ENCODE data around the gene TTC36.
"Not testable (repeated sequence)": the region's sequence is repeated elsewhere in the genome, so short reads cannot be mapped to it uniquely, and the experiment has no call there.

TTC36 gene, protein sequence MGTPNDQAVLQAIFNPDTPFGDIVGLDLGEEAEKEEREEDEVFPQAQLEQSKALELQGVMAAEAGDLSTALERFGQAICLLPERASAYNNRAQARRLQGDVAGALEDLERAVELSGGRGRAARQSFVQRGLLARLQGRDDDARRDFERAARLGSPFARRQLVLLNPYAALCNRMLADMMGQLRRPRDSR

DNA sequence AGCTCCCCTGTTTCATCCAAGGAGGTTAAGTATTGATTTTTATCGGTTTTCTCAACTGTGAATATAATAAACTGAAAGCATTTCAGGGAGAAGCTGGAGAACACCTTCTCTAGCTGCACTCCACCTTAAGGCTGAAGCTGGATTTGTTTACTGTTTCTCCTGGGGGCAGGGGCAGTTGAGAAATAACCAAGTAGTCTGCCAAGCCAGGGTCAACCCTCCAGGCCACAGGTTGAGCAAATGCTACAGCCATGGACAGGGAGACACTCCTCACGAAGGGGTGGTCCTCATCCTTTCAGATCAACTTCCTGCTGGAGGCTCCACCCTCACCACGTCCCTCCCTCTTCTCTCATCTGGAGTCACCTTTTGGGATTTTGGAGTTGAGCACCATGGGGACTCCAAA is at the start of gene TTC36:
TTC36 (plus strand) TSS at position 366 of the 400 bp plus-strand sequence; CDS start at position 387, 21 bp downstream.
- H3K79me2 ChIP-seq (ENCODE audit: control insufficient read depth, insufficient read depth, low read length, unreplicated experiment), result no peaks in the 10 kb centered on the region
- H3K27ac ChIP-seq (ENCODE audit: low read depth, low read length), result no peak within 1 kb of the TSS
- H3K27me3 ChIP-seq (ENCODE audit: insufficient read depth, low read length), result no peaks in the 10 kb centered on the region
- H3K4me3 ChIP-seq (ENCODE audit: low read depth, low read length), result no peak within 1 kb of the TSS
- peaks cover 3% of the 10 kb centered on the region; the same call in 1 of the 2 replicates for H3K36me3 ChIP-seq (ENCODE audit: insufficient read depth, low read length)
- peaks cover 4% of the 10 kb centered on the region for H3K4me1 ChIP-seq (ENCODE audit: control insufficient read depth, insufficient read depth, low read length, unreplicated experiment)
- H2AFZ ChIP-seq (ENCODE audit: low read length, unreplicated experiment), result no peak within 1 kb of the TSS

DNA sequence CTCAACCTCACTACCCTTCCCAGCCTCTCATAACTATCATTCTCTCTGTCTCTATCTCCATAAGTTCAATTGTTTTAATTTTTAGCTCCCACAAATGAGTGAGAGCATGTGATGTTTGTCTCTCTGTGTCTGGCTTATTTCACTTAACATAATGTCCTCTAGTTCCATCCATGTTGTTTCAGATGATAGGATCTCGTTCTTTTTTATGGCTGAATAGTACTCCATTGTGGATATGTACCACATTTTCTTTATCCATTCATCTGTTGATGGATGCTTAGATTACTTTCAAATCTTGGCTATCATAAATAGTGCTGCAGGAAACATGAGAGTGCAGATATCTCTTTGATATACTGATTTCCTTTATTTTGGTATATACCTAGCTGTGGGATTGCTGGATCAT is 46.0 kb upstream of the TTC36 start:
- not testable (repeated sequence) for H3K4me3 ChIP-seq (ENCODE audit: low read depth, low read length); H3K4me1 ChIP-seq (ENCODE audit: control insufficient read depth, insufficient read depth, low read length, unreplicated experiment); H3K79me2 ChIP-seq (ENCODE audit: control insufficient read depth, insufficient read depth, low read length, unreplicated experiment); H3K27me3 ChIP-seq (ENCODE audit: insufficient read depth, low read length); H3K27ac ChIP-seq (ENCODE audit: low read depth, low read length); H2AFZ ChIP-seq (ENCODE audit: low read length, unreplicated experiment)
- H3K36me3 ChIP-seq (ENCODE audit: insufficient read depth, low read length), result peaks cover 20% of the 10 kb centered on the region

DNA sequence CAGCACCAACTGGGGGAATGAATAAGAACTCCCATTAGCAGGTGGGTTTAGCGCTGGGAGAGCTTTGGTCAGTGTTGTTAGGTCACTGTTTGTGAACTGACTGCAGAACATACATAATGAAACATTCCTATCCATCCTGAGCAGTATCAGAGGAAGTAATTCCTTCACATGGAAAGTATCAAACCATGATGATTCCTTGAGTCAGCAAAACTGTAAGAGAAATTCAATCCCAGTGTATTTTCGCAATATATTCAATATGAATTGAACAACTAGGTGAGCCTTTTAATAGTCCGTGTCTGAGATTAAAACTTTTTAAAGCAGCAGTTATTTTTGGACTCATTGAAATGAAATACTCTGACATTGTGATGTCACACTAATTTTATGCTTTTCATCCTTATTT is 42.9 kb upstream of the TTC36 start:
- peaks cover 11% of the 10 kb centered on the region for H3K36me3 ChIP-seq (ENCODE audit: insufficient read depth, low read length)
- H3K27ac ChIP-seq (ENCODE audit: low read depth, low read length), result no peak overlapping the region
- H2AFZ ChIP-seq (ENCODE audit: low read length, unreplicated experiment), result no peak overlapping the region
- no peaks in the 10 kb centered on the region for H3K27me3 ChIP-seq (ENCODE audit: insufficient read depth, low read length)
- H3K4me1 ChIP-seq (ENCODE audit: control insufficient read depth, insufficient read depth, low read length, unreplicated experiment), result no peaks in the 10 kb centered on the region
- H3K79me2 ChIP-seq (ENCODE audit: control insufficient read depth, insufficient read depth, low read length, unreplicated experiment), result no peaks in the 10 kb centered on the region
- no peak overlapping the region for H3K4me3 ChIP-seq (ENCODE audit: low read depth, low read length)

DNA sequence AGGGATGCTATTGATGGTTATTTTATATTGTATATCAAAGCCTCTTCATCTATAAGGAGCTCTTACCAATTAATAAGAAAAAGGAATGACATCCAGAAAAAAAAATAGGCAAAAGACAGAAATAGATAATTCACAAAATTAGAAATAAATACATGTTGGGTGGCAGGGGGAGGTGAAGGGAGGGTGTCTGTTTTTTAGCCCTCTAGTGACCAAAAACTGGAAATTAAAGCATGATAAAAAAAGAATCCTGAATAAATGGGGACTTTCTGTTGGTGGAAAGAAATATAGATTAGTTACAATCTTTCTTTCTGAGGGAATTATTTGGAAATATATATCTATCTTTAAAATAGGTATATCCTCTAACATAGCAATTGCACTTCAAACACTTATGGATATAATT is 42.0 kb upstream of the TTC36 start:
- peaks cover 14% of the 10 kb centered on the region for H3K36me3 ChIP-seq (ENCODE audit: insufficient read depth, low read length)
- H3K27ac ChIP-seq (ENCODE audit: low read depth, low read length), result no peak overlapping the region
- H3K4me3 ChIP-seq (ENCODE audit: low read depth, low read length), result no peak overlapping the region
- no peaks in the 10 kb centered on the region for H3K4me1 ChIP-seq (ENCODE audit: control insufficient read depth, insufficient read depth, low read length, unreplicated experiment)
- H2AFZ ChIP-seq (ENCODE audit: low read length, unreplicated experiment), result no peak overlapping the region
- no peaks in the 10 kb centered on the region for H3K79me2 ChIP-seq (ENCODE audit: control insufficient read depth, insufficient read depth, low read length, unreplicated experiment)
- no peaks in the 10 kb centered on the region for H3K27me3 ChIP-seq (ENCODE audit: insufficient read depth, low read length)

DNA sequence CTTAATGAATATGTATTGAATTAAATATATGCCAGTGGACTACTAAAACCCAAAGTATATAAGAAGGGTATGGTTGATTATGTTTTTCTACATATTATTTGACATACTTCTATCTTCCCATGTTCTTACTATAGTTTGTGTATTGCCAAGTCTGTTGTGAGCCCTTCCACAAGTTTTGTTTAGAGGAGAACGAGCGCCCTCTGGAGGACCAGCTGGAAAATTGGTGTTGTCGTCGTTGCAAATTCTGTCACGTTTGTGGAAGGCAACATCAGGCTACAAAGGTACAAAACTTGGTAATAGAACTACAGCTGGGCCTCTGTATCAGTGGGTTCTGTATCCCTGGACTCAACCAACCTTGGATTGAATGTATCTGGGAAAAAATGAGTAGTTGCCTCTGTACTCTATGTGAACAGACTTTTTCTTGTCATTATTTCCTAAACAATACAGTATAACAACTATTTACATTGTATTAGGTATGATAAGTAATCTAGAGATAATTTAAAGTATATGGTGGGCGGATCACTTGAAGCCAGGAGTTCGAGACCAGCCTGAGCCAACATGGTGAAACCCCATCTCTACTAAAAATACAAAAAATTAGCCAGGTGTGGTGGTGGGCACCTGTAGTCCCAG is 38.7 kb upstream of the TTC36 start:
- H3K79me2 ChIP-seq (ENCODE audit: control insufficient read depth, insufficient read depth, low read length, unreplicated experiment), result no peaks in the 10 kb centered on the region
- peaks cover 33% of the 10 kb centered on the region for H3K36me3 ChIP-seq (ENCODE audit: insufficient read depth, low read length)
- H2AFZ ChIP-seq (ENCODE audit: low read length, unreplicated experiment), result no peak overlapping the region
- no peaks in the 10 kb centered on the region for H3K4me1 ChIP-seq (ENCODE audit: control insufficient read depth, insufficient read depth, low read length, unreplicated experiment)
- no peak overlapping the region for H3K4me3 ChIP-seq (ENCODE audit: low read depth, low read length)
- no peak overlapping the region for H3K27ac ChIP-seq (ENCODE audit: low read depth, low read length)
- H3K27me3 ChIP-seq (ENCODE audit: insufficient read depth, low read length), result no peaks in the 10 kb centered on the region

DNA sequence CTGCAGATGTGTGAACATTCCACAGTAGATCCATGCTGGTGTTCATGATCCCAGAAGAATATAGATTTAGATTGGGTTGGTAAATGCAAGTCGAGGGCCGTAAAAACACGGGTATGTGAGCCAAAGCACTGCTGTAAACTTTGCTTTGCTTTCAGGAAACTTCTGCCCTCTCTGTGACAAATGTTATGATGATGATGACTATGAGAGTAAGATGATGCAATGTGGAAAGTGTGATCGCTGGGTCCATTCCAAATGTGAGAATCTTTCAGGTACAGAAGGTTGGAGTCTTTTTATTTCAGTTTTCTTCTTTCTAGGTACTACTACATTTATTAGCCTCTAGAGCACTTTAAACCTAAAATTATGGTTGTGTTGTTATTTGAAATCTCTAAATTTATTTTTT is 36.2 kb upstream of the TTC36 start:
- Histone ChIP-seq H3K27me3 (ENCODE audit: insufficient read depth, low read length) (no peaks in the 10 kb centered on the region), H3K27ac (ENCODE audit: low read depth, low read length) (no peak overlapping the region), H3K4me3 (ENCODE audit: low read depth, low read length) (no peak overlapping the region), H3K36me3 (ENCODE audit: insufficient read depth, low read length) (peaks cover 48% of the 10 kb centered on the region), H3K4me1 (ENCODE audit: control insufficient read depth, insufficient read depth, low read length, unreplicated experiment) (no peaks in the 10 kb centered on the region), H3K79me2 (ENCODE audit: control insufficient read depth, insufficient read depth, low read length, unreplicated experiment) (no peaks in the 10 kb centered on the region), H2AFZ (ENCODE audit: low read length, unreplicated experiment) (no peak overlapping the region)

DNA sequence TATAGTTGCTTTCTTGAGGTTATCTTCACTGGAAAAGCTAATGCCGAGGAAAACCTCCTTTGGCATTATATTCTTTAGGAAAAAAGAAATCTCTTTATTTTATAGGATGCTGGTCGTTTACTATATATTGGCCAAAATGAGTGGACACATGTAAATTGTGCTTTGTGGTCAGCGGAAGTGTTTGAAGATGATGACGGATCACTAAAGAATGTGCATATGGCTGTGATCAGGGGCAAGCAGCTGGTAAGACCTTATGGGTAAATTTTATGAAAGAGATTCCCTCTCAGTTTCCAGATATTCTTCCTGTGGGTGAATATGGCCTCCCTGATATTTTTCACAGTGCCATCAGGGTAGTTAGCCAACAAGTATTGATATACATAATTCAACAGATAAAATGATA is 29.4 kb upstream of the TTC36 start:
- Histone ChIP-seq H3K4me1 (ENCODE audit: control insufficient read depth, insufficient read depth, low read length, unreplicated experiment) (no peaks in the 10 kb centered on the region), H3K79me2 (ENCODE audit: control insufficient read depth, insufficient read depth, low read length, unreplicated experiment) (no peaks in the 10 kb centered on the region), H3K27ac (ENCODE audit: low read depth, low read length) (no peak overlapping the region), H3K27me3 (ENCODE audit: insufficient read depth, low read length) (no peaks in the 10 kb centered on the region), H2AFZ (ENCODE audit: low read length, unreplicated experiment) (no peak overlapping the region), H3K4me3 (ENCODE audit: low read depth, low read length) (no peak overlapping the region), H3K36me3 (ENCODE audit: insufficient read depth, low read length) (peaks cover 70% of the 10 kb centered on the region)

DNA sequence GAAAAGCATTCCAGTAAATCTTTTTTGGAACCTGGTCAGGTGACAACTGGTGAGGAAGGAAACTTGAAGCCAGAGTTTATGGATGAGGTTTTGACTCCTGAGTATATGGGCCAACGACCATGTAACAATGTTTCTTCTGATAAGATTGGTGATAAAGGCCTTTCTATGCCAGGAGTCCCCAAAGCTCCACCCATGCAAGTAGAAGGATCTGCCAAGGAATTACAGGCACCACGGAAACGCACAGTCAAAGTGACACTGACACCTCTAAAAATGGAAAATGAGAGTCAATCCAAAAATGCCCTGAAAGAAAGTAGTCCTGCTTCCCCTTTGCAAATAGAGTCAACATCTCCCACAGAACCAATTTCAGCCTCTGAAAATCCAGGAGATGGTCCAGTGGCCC is 24.1 kb upstream of the TTC36 start:
- no peak overlapping the region for H2AFZ ChIP-seq (ENCODE audit: low read length, unreplicated experiment)
- no peaks in the 10 kb centered on the region for H3K4me1 ChIP-seq (ENCODE audit: control insufficient read depth, insufficient read depth, low read length, unreplicated experiment)
- H3K79me2 ChIP-seq (ENCODE audit: control insufficient read depth, insufficient read depth, low read length, unreplicated experiment), result no peaks in the 10 kb centered on the region
- peaks cover 71% of the 10 kb centered on the region for H3K36me3 ChIP-seq (ENCODE audit: insufficient read depth, low read length)
- no peak overlapping the region for H3K27ac ChIP-seq (ENCODE audit: low read depth, low read length)
- no peak overlapping the region for H3K4me3 ChIP-seq (ENCODE audit: low read depth, low read length)
- H3K27me3 ChIP-seq (ENCODE audit: insufficient read depth, low read length), result no peaks in the 10 kb centered on the region

DNA sequence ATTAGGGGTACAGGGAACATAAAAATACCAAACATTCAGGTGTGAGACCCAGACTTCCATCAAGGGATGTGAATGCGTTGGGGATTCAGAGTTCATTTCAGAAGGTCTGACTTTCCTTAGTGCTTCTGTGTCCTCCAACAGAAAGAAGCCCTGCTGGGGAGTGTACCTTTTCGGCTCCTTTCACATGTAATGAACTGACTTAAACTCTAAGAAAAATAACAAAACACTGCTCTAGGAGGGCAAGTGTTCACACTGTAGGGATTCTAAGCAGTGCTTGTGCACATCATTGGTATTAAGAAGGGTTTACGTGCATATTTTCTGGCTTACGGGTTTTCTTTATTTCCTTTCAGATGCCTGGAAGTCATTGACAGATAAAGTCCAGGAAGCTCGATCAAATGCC is 15.7 kb upstream of the TTC36 start:
- H3K4me3 ChIP-seq (ENCODE audit: low read depth, low read length), result no peak overlapping the region
- H3K4me1 ChIP-seq (ENCODE audit: control insufficient read depth, insufficient read depth, low read length, unreplicated experiment), result no peaks in the 10 kb centered on the region
- peaks cover 54% of the 10 kb centered on the region for H3K36me3 ChIP-seq (ENCODE audit: insufficient read depth, low read length)
- no peaks in the 10 kb centered on the region for H3K79me2 ChIP-seq (ENCODE audit: control insufficient read depth, insufficient read depth, low read length, unreplicated experiment)
- no peak overlapping the region for H2AFZ ChIP-seq (ENCODE audit: low read length, unreplicated experiment)
- H3K27ac ChIP-seq (ENCODE audit: low read depth, low read length), result no peak overlapping the region
- H3K27me3 ChIP-seq (ENCODE audit: insufficient read depth, low read length), result no peaks in the 10 kb centered on the region

DNA sequence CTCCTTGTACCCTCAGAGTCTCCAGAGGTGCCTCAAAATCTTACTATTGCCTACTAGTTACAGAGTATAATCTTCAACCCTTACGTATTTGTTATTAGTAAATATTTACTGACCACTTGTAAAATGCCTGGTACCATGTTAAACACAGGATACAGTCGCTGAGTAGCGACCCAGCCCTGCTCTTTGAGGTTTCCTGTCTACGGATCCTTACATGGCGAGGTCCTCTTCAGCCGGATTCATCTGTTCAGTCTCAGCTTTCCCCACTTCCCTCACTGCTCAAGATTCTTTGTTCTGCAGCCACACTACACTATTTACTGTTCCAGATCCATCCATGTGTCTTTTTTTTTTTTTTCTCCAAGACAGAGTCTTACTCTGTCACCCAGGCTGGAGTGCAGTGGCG is 13.2 kb upstream of the TTC36 start:
- Histone ChIP-seq H3K4me1 (ENCODE audit: control insufficient read depth, insufficient read depth, low read length, unreplicated experiment) (no peaks in the 10 kb centered on the region), H3K4me3 (ENCODE audit: low read depth, low read length) (no peak overlapping the region), H3K79me2 (ENCODE audit: control insufficient read depth, insufficient read depth, low read length, unreplicated experiment) (no peaks in the 10 kb centered on the region), H2AFZ (ENCODE audit: low read length, unreplicated experiment) (no peak overlapping the region), H3K36me3 (ENCODE audit: insufficient read depth, low read length) (peaks cover 51% of the 10 kb centered on the region), H3K27ac (ENCODE audit: low read depth, low read length) (no peak overlapping the region), H3K27me3 (ENCODE audit: insufficient read depth, low read length) (no peaks in the 10 kb centered on the region)

DNA sequence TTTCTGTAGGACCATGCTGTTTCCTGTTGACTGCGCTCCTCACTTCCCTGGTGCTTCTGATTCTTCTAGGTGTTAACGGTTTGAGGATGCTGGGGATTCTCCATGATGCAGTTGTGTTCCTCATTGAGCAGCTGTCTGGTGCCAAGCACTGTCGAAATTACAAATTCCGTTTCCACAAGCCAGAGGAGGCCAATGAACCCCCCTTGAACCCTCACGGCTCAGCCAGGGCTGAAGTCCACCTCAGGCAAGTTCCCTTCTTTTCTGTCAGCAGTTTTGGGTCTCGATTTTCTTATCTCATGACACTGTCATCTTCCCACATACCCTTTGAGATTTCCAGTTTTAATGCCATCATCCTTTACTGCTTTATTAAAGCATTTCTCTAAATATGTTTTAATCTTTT is 7.7 kb upstream of the TTC36 start:
- H3K27me3 ChIP-seq (ENCODE audit: insufficient read depth, low read length), result no peaks in the 10 kb centered on the region
- H2AFZ ChIP-seq (ENCODE audit: low read length, unreplicated experiment), result no peak overlapping the region
- no peak overlapping the region for H3K27ac ChIP-seq (ENCODE audit: low read depth, low read length)
- no peaks in the 10 kb centered on the region for H3K4me1 ChIP-seq (ENCODE audit: control insufficient read depth, insufficient read depth, low read length, unreplicated experiment)
- H3K4me3 ChIP-seq (ENCODE audit: low read depth, low read length), result no peak overlapping the region
- H3K36me3 ChIP-seq (ENCODE audit: insufficient read depth, low read length), result peaks cover 47% of the 10 kb centered on the region
- H3K79me2 ChIP-seq (ENCODE audit: control insufficient read depth, insufficient read depth, low read length, unreplicated experiment), result no peaks in the 10 kb centered on the region
